ENCODE results near the gene PNPLA2. TPM values are rescaled to one million over a fixed set of nuclear protein-coding genes. Genes with fewer than 3 reads are reported as not detected.

The PNPLA2 gene
- total and polyA plus RNA-seq, 2 of the 8 experiments (the other 6 are each of a cell fraction or from before 2014, with no cell fraction given): 30.9 to 62.1 TPM

DNA sequence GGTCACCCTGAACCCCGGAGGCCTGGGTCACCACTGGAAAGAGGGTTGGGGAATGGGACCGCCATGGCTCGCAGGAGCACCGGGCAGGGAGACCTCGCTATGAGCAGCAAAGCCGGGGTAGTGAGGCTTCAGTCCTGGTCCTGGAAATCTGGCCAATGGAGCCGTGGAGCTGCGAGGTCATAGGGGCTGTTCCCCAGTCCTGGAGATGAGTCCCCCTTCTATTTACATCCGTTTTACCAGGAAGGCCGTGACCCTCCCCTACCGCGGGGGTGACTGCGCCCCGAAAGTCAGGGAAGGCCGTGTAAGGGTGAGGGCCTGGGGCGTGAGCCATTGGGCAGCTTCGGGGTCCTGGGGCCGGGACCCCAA, 14.1 kb upstream of the PNPLA2 start:
- Histone ChIP-seq H3K23me2 (ENCODE audit: low read depth, low read length) (peaks cover 13% of the 10 kb centered on the region; the same call in 1 of the 2 replicates), H2BK12ac (ENCODE audit: low read depth, low read length) (peak overlapping the region; percentile 35; the same call in 1 of the 2 replicates), H3K14ac (ENCODE audit: insufficient read length) (no peak overlapping the region), H4K20me1 (replicated peaks in 1 of 2; ENCODE audit: control insufficient read depth in 1 of 2, insufficient read depth in 2 of 2, low read length in 2 of 2) (peaks cover 0 to 7% of the 10 kb centered on the region in 2 experiments), H3K79me2 (ENCODE audit: control insufficient read depth in 1 of 2, insufficient read depth in 2 of 2, low read length in 2 of 2) (peaks cover 0 to 7% of the 10 kb centered on the region in 2 experiments; a peak in 1 of 4 replicates), H2BK120ac (replicated peaks; ENCODE audit: low read depth, low read length) (peak overlapping the region; percentile 18), H4K8ac (ENCODE audit: extremely low read depth, insufficient read depth, low read length) (peak overlapping the region; percentile 76), H3K27me3 (replicated peaks in 1 of 4; ENCODE audit: control insufficient read depth in 3 of 4, extremely low read depth in 1 of 4, insufficient read depth in 3 of 4, low read length in 3 of 4) (no peaks in the 10 kb centered on the region; a peak in 1 of 7 replicates), H3K4me3 (ENCODE audit: extremely low read depth in 1 of 4, insufficient read depth in 2 of 4, low read depth in 3 of 4, low read length in 4 of 4) (peak overlapping the region; percentile 28 to 71 (median 47)), H3K27ac (ENCODE audit: low read depth, low read length) (no peak overlapping the region), H3K4me2 (ENCODE audit: insufficient read depth in 1 of 2, low read depth in 2 of 2, low read length in 2 of 2) (peak overlapping the region; percentile 67 to 83), H2BK20ac (ENCODE audit: low read length) (no peak overlapping the region), H2BK5ac (ENCODE audit: low read depth, low read length) (peak overlapping the region; percentile 67; the same call in 1 of the 2 replicates), H3K4me1 (replicated peaks in 1 of 4; ENCODE audit: control insufficient read depth in 3 of 4, insufficient read depth in 4 of 4, low read length in 3 of 4) (peaks cover 0 to 8% (median 7%) of the 10 kb centered on the region in 4 experiments; a peak in 5 of 7 replicates), H3K23ac (ENCODE audit: insufficient read length) (no peak overlapping the region), H4K91ac (replicated peaks; ENCODE audit: insufficient read length, low read length) (no peak overlapping the region), H2AFZ (ENCODE audit: low read length) (no peak overlapping the region), H3K56ac (replicated peaks; ENCODE audit: insufficient read length, low read depth, low read length) (no peak overlapping the region), H3K9ac (replicated peaks in 1 of 4; ENCODE audit: extremely low read depth in 1 of 4, low read depth in 3 of 4, low read length in 3 of 4) (no peak overlapping the region; a peak in 1 of 7 replicates), H2AK5ac (ENCODE audit: low read depth, low read length) (no peak overlapping the region), H2BK15ac (ENCODE audit: low read length) (no peak overlapping the region), H3K18ac (ENCODE audit: extremely low read depth, low read length) (peak overlapping the region; percentile 78; the same call in 1 of the 2 replicates), H3K36me3 (ENCODE audit: control insufficient read depth in 2 of 4, insufficient read depth in 4 of 4, low read length in 3 of 4) (peaks cover under 1 to 25% (median 6%) of the 10 kb centered on the region in 4 experiments; a peak in 5 of 8 replicates), H3K79me1 (ENCODE audit: low read depth, low read length) (peaks cover 2% of the 10 kb centered on the region; the same call in 1 of the 2 replicates), H4K5ac (ENCODE audit: insufficient read length, low read depth, low read length) (peak overlapping the region; percentile 2), H3K9me3 (ENCODE audit: insufficient read depth in 2 of 2, low read depth in 1 of 2, low read length in 1 of 2) (no peaks in the 10 kb centered on the region), H3K4ac (replicated peaks; ENCODE audit: insufficient read length, low read depth, low read length) (no peak overlapping the region)
- no peak for FAIRE-seq
- ChIA-PET CTCF (ENCODE audit: partially characterized antibody) (interaction anchor here (1.1 to 2.7 kb wide), 2 partner anchors 12 to 43 kb away, joined by 3 to 7 read pairs; no protein-coding TSS in a partner anchor), POLR2A (ENCODE audit: partially characterized antibody) (interaction anchor here (0.9 to 53.0 kb wide), 11 partner anchors 8 to 166 kb away, joined by 3 to 1917 read pairs (median 5); partner anchors contain the start of genes CD151, CEND1, CRACR2B and PNPLA2)
- 42% methylated on average over 18 of the region's 18 CpGs; no CpG with 5 or more reads in 1 of the 2 experiments for WGBS, 2 experiments (ENCODE audit: extremely low coverage in 1 of 2, insufficient coverage in 1 of 2, insufficient read length in 1 of 2, insufficient replicate concordance in 2 of 2, low coverage in 1 of 2, low lambda C conversion rate in 2 of 2, missing lambda C conversion rate in 1 of 2)
- TF ChIP-seq CEBPB (IDR thresholded peaks at IDR 0.05; ENCODE audit: low read depth, low read length) (no peak), CBX5 (IDR thresholded peaks at IDR 0.05; ENCODE audit: low read depth, low read length) (no peak), TEAD4 (IDR thresholded peaks at IDR 0.05; ENCODE audit: low read depth, low read length) (no peak)
- TF ChIP-seq, protein P1, sequence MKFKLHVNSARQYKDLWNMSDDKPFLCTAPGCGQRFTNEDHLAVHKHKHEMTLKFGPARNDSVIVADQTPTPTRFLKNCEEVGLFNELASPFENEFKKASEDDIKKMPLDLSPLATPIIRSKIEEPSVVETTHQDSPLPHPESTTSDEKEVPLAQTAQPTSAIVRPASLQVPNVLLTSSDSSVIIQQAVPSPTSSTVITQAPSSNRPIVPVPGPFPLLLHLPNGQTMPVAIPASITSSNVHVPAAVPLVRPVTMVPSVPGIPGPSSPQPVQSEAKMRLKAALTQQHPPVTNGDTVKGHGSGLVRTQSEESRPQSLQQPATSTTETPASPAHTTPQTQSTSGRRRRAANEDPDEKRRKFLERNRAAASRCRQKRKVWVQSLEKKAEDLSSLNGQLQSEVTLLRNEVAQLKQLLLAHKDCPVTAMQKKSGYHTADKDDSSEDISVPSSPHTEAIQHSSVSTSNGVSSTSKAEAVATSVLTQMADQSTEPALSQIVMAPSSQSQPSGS (IDR thresholded peaks at IDR 0.05; ENCODE audit: low read length): no peak
- no peak for DNase-seq (ENCODE audit: low read depth in 1 of 2, low spot score in 2 of 2)

Measured in H1 (cell line).